ENCODE data around the gene HTT-AS.

DNA sequence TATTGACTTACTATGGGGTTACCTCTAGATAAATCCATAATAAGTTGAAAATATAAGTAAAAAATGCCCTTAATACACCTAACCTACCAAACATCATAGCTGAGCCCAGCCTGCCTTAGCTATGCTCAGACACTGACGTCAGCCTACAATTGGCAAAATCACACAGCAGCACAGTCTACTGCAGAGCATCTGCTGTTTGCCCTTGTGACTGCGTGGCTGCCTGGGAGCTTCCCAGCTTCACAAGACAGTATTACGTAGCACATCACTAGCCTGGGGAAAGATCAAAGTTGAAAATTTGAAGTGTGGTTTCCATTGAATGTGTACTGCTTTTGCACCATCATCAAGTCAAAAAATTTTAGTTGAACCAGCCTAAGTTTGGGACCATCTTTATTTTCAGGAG, 8.8 kb downstream of the HTT-AS start:
- TF ChIP-seq, protein P1, sequence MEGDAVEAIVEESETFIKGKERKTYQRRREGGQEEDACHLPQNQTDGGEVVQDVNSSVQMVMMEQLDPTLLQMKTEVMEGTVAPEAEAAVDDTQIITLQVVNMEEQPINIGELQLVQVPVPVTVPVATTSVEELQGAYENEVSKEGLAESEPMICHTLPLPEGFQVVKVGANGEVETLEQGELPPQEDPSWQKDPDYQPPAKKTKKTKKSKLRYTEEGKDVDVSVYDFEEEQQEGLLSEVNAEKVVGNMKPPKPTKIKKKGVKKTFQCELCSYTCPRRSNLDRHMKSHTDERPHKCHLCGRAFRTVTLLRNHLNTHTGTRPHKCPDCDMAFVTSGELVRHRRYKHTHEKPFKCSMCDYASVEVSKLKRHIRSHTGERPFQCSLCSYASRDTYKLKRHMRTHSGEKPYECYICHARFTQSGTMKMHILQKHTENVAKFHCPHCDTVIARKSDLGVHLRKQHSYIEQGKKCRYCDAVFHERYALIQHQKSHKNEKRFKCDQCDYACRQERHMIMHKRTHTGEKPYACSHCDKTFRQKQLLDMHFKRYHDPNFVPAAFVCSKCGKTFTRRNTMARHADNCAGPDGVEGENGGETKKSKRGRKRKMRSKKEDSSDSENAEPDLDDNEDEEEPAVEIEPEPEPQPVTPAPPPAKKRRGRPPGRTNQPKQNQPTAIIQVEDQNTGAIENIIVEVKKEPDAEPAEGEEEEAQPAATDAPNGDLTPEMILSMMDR (IDR thresholded peaks at IDR 0.05; ENCODE audit: low read depth, low read length): no peak
- no peak for TF ChIP-seq EZH2phosphoT487 (IDR thresholded peaks at IDR 0.05; ENCODE audit: low read depth)
